ACC112 (cell line): ENCODE results near the gene NUP62.

ENCODE experiments used
- H2AFZ ChIP-seq: fragments of 200-600 bp; sonication (generic); one replicate; pipeline ENCODE4 v1.6.0; 2017; ENCODE audit warnings: antibody characterized with exemption, low read length; ENCODE audit not compliant: unreplicated experiment
- H3K27ac ChIP-seq: fragments of 200-600 bp; sonication (generic); 2 replicates; pipeline ENCODE4 v1.5.1; 2014; ENCODE audit warnings: low read depth, mild to moderate bottlenecking, antibody characterized with exemption, low read length, moderate library complexity
- H3K27me3 ChIP-seq: fragments of 200-600 bp; sonication (generic); 2 replicates; pipeline ENCODE4 v1.6.1; 2014; ENCODE audit warnings: mild to moderate bottlenecking, antibody characterized with exemption, low read length, moderate library complexity, mixed read lengths; ENCODE audit not compliant: insufficient read depth
- H3K36me3 ChIP-seq: fragments of 200-600 bp; sonication (generic); 2 replicates; pipeline ENCODE4 v1.6.1; 2016; ENCODE audit warnings: mild to moderate bottlenecking, antibody characterized with exemption, low read length, moderate library complexity, mixed read lengths; ENCODE audit not compliant: insufficient read depth
- H3K4me1 ChIP-seq: fragments of 200-600 bp; sonication (generic); one replicate; pipeline ENCODE4 v1.6.1; 2016; ENCODE audit warnings: low read length, mixed read lengths; ENCODE audit not compliant: insufficient read depth, unreplicated experiment, control insufficient read depth
- H3K4me3 ChIP-seq: fragments of 200-600 bp; sonication (generic); 2 replicates; pipeline ENCODE4 v1.5.1; 2014; ENCODE audit warnings: mild to moderate bottlenecking, low read depth, low read length
- H3K79me2 ChIP-seq: fragments of 200-600 bp; sonication (generic); one replicate; pipeline ENCODE4 v1.6.0; 2016; ENCODE audit warnings: low read length; ENCODE audit not compliant: control insufficient read depth, unreplicated experiment, insufficient read depth

Gene NUP62

GRCh38 chr19:49937750-49938381 is 8.6 kb upstream of the NUP62 start:
- Histone ChIP-seq H3K27me3 (no peaks in the 10 kb centered on the region), H3K79me2 (no peaks in the 10 kb centered on the region), H3K36me3 (no peaks in the 10 kb centered on the region), H3K4me1 (no peaks in the 10 kb centered on the region), H2AFZ (peak overlapping the region; percentile 78), H3K27ac (no peak overlapping the region), H3K4me3 (peak overlapping the region; percentile 70)

- Histone ChIP-seq H3K27me3 (no peaks in the 10 kb centered on the region), H2AFZ (no peak overlapping the region), H3K4me1 (no peaks in the 10 kb centered on the region), H3K4me3 (no peak overlapping the region), H3K36me3 (no peaks in the 10 kb centered on the region), H3K27ac (no peak overlapping the region), H3K79me2 (no peaks in the 10 kb centered on the region)
Measured at GRCh38 chr19:49936549-49936948, 7.2 kb upstream of the NUP62 start.

- peaks cover 6% of the 10 kb centered on the region for H3K79me2 ChIP-seq
- H2AFZ ChIP-seq, result no peak overlapping the region
- H3K36me3 ChIP-seq, result no peaks in the 10 kb centered on the region
- H3K27ac ChIP-seq, result no peak overlapping the region
- H3K4me3 ChIP-seq, result no peak overlapping the region
- no peaks in the 10 kb centered on the region for H3K27me3 ChIP-seq
- no peaks in the 10 kb centered on the region for H3K4me1 ChIP-seq
Measured at GRCh38 chr19:49933643-49934042, 4.3 kb upstream of the NUP62 start.

- Histone ChIP-seq H3K4me1 (peaks cover 3% of the 10 kb centered on the region), H3K27me3 (no peaks in the 10 kb centered on the region), H3K79me2 (peaks cover 14% of the 10 kb centered on the region), H3K36me3 (no peaks in the 10 kb centered on the region), H3K4me3 (no peak overlapping the region), H3K27ac (no peak overlapping the region), H2AFZ (no peak overlapping the region)
Measured at GRCh38 chr19:49932731-49933131, 3.4 kb upstream of the NUP62 start.

GRCh38 chr19:49932041-49932451 is 2.7 kb upstream of the NUP62 start:
- Histone ChIP-seq H3K4me3 (no peak overlapping the region), H3K79me2 (peaks cover 20% of the 10 kb centered on the region), H3K27ac (no peak overlapping the region), H3K4me1 (peaks cover 10% of the 10 kb centered on the region), H2AFZ (no peak overlapping the region), H3K27me3 (no peaks in the 10 kb centered on the region), H3K36me3 (peaks cover 6% of the 10 kb centered on the region; the same call in 1 of the 2 replicates)

- no peak overlapping the region for H2AFZ ChIP-seq
- H3K36me3 ChIP-seq, result peaks cover 7% of the 10 kb centered on the region; the same call in 1 of the 2 replicates
- H3K27ac ChIP-seq, result no peak overlapping the region
- H3K27me3 ChIP-seq, result no peaks in the 10 kb centered on the region
- peaks cover 12% of the 10 kb centered on the region for H3K4me1 ChIP-seq
- H3K4me3 ChIP-seq, result no peak overlapping the region
- H3K79me2 ChIP-seq, result peaks cover 26% of the 10 kb centered on the region
Measured at GRCh38 chr19:49931293-49932040, 2.2 kb upstream of the NUP62 start.

- peaks cover 12% of the 10 kb centered on the region for H3K4me1 ChIP-seq
- no peak overlapping the region for H3K27ac ChIP-seq
- no peaks in the 10 kb centered on the region for H3K27me3 ChIP-seq
- H3K36me3 ChIP-seq, result peaks cover 7% of the 10 kb centered on the region; the same call in 1 of the 2 replicates
- H3K4me3 ChIP-seq, result peak overlapping the region; percentile 83
- H2AFZ ChIP-seq, result no peak overlapping the region
- peaks cover 30% of the 10 kb centered on the region for H3K79me2 ChIP-seq
Measured at GRCh38 chr19:49930483-49931011, 1.2 kb upstream of the NUP62 start.

GRCh38 chr19:49929611-49930482 is 543 bp upstream of the NUP62 start:
- Histone ChIP-seq H3K27me3 (no peaks in the 10 kb centered on the region), H3K36me3 (peaks cover 7% of the 10 kb centered on the region; the same call in 1 of the 2 replicates), H2AFZ (peak overlapping the region; percentile 95), H3K4me1 (peaks cover 16% of the 10 kb centered on the region), H3K79me2 (peaks cover 35% of the 10 kb centered on the region), H3K4me3 (peak overlapping the region; percentile 83), H3K27ac (peak overlapping the region; percentile 73)

GRCh38 chr19:49927526-49928264 is 1.6 kb downstream of the NUP62 start:
- Histone ChIP-seq H3K79me2 (peaks cover 57% of the 10 kb centered on the region), H3K4me1 (peaks cover 19% of the 10 kb centered on the region), H3K27ac (peak overlapping the region; percentile 43; the same call in 1 of the 2 replicates), H3K4me3 (peak overlapping the region; percentile 83), H2AFZ (no peak overlapping the region), H3K27me3 (no peaks in the 10 kb centered on the region), H3K36me3 (peaks cover 11% of the 10 kb centered on the region; the same call in 1 of the 2 replicates)

GRCh38 chr19:49926515-49926914 is 2.8 kb downstream of the NUP62 start:
- H3K4me1 ChIP-seq, result peaks cover 28% of the 10 kb centered on the region
- no peaks in the 10 kb centered on the region for H3K27me3 ChIP-seq
- H3K4me3 ChIP-seq, result no peak overlapping the region
- H3K79me2 ChIP-seq, result peaks cover 66% of the 10 kb centered on the region
- H3K36me3 ChIP-seq, result peaks cover 11% of the 10 kb centered on the region; the same call in 1 of the 2 replicates
- no peak overlapping the region for H2AFZ ChIP-seq
- H3K27ac ChIP-seq, result no peak overlapping the region
